HepG2 (cell line): ENCODE results near the gene SVOP. TPM values are rescaled to one million over a fixed set of nuclear protein-coding genes. Genes with fewer than 3 reads are reported as not detected.
"Not testable (repeated sequence)": the region's sequence is repeated elsewhere in the genome, so short reads cannot be mapped to it uniquely, and the experiment has no call there.

Experiments used
- ATAC-seq: fragments of 200-7000 bp; cut with Tn5 transposase; 3 replicates; pipeline ENCODE4 v1.9.1; 2020; ENCODE audit warnings: mild to moderate bottlenecking, moderate library complexity
- BruUV-seq: library from RNA; stranded (reverse); fragments of 400-500 nt; replicated peaks from 2 replicates; lab custom pipeline; 2021; lab: Mats Ljungman, UMichigan
- CTCF ChIA-PET: fragments of 300-600 bp; formaldehyde crosslinking; extraction: SDS; loops from one replicate; lab custom pipeline; 2021; ENCODE audit warnings: low total read pairs, inconsistent platforms, low intra/inter-chr PET ratio; lab: Yijun Ruan, JAX
- POLR2A ChIA-PET: fragments of 350-600 bp; sonication (Branson Sonifier 250); formaldehyde crosslinking; loops from one replicate; lab custom pipeline; 2020; ENCODE audit warnings: antibody characterized with exemption, inconsistent platforms; lab: Yijun Ruan, JAX
- DNase-seq: peaks from one replicate; pipeline ENCODE4 v3.0.0-alpha.2; 2015; ENCODE audit warnings: low spot score
- FAIRE-seq: peaks from 3 replicates; lab custom pipeline; 2011; peaks lifted over from hg19 to GRCh38; lab: Jason Lieb, UNC
- H2AFZ ChIP-seq: one replicate; pipeline ENCODE4 v1.6.1; 2011; ENCODE audit warnings: low read length, inconsistent platforms
- H3K27ac ChIP-seq: fragments of 300-600 bp; 3 replicates; pipeline ENCODE4 v1.8.0; 2011; ENCODE audit warnings: mixed run types, mild to moderate bottlenecking, mixed read lengths, low read length, inconsistent platforms; ENCODE audit not compliant: insufficient read depth; ENCODE audit errors: extremely low read length
- H3K27me3 ChIP-seq, 2 experiments: fragments of 200-600 bp in 1 of 2; 2 replicates in 1 of 2; 3 replicates in 1 of 2; pipeline versions ENCODE4 v1.6.0 to v1.8.0; 2011; ENCODE audit warnings: low read length in 2 of 2, mild to moderate bottlenecking in 2 of 2, moderate library complexity in 2 of 2, inconsistent platforms in 1 of 2; ENCODE audit not compliant: insufficient read depth in 2 of 2, control insufficient read depth in 1 of 2
- H3K36me3 ChIP-seq, 2 experiments: fragments of 200-600 bp in 1 of 2; replicated peaks in 1 of 2; 2 replicates in 1 of 2; 3 replicates in 1 of 2; pipeline versions ENCODE4 v1.5.1 to v1.8.0; 2011; ENCODE audit warnings: low read length in 2 of 2, inconsistent platforms in 1 of 2; ENCODE audit not compliant: insufficient read depth in 2 of 2, control insufficient read depth in 1 of 2
- H3K4me1 ChIP-seq: 2 replicates; pipeline ENCODE4 v1.5.1; 2012; ENCODE audit warnings: low read length, inconsistent platforms; ENCODE audit not compliant: insufficient read depth
- H3K4me2 ChIP-seq: 2 replicates; pipeline ENCODE4 v1.6.0; 2011; ENCODE audit warnings: low read depth, low read length, inconsistent platforms
- H3K4me3 ChIP-seq, 3 experiments: fragments of 200-600 bp in 1 of 3; sonication (generic), shearing (Covaris generic) in 1 of 3; replicated peaks in 1 of 3; 2 replicates each; pipeline ENCODE4 v1.5.1; 2011 to 2016; ENCODE audit warnings: low read length in 3 of 3, inconsistent platforms in 2 of 3, low read depth in 2 of 3, mild to moderate bottlenecking in 2 of 3, control low read depth in 1 of 3, mixed read lengths in 1 of 3; ENCODE audit not compliant: insufficient read depth in 1 of 3
- H3K79me2 ChIP-seq: one replicate; pipeline ENCODE4 v1.6.1; 2011; ENCODE audit warnings: low read length, inconsistent platforms; ENCODE audit not compliant: insufficient read depth
- H3K9ac ChIP-seq: 2 replicates; pipeline ENCODE4 v1.6.0; 2011; ENCODE audit warnings: mild to moderate bottlenecking, low read depth, low read length, inconsistent platforms; ENCODE audit not compliant: insufficient read depth
- H3K9me3 ChIP-seq: 2 replicates; pipeline ENCODE4 v1.5.1; 2012; ENCODE audit warnings: mild to moderate bottlenecking, low read length
- H4K20me1 ChIP-seq: 2 replicates; pipeline ENCODE4 v1.6.0; 2011; ENCODE audit warnings: inconsistent platforms, mild to moderate bottlenecking, low read length, moderate library complexity; ENCODE audit not compliant: insufficient read depth
- HES4 ChIP-seq: sonication (generic); formaldehyde crosslinking; IDR thresholded peaks from 2 replicates; pipeline ENCODE4 v1.9.0; 2021; ENCODE audit warnings: mild to moderate bottlenecking, missing genetic modification reagents, borderline replicate concordance
- SNRNP70 ChIP-seq: fragments of 200-400 bp; formaldehyde crosslinking; IDR thresholded peaks from 2 replicates; pipeline ENCODE4 v1.6.1; 2017; ENCODE audit warnings: mild to moderate bottlenecking, low read depth, low read length, moderate library complexity
- ZNF558 ChIP-seq: sonication (generic); formaldehyde crosslinking; IDR thresholded peaks from 2 replicates; pipeline ENCODE4 v1.9.0; 2022; ENCODE audit warnings: mild to moderate bottlenecking, missing genetic modification reagents, borderline replicate concordance
- WGBS: methylation state at CpG from one replicate; pipeline ENCODE4 v1.1.6; 2017; ENCODE audit warnings: low lambda C conversion rate; 5-methylcytosine and 5-hydroxymethylcytosine counted together
- in situ Hi-C: cut with HindIII; loops from 2 replicates; pipeline ENCODE4 v1.10.0; 2017; ENCODE audit warnings: low pct_unique_long_range_greater_than_20kb; ENCODE audit not compliant: extremely low pct_ligation_motif_present
- intact Hi-C: fragments of 100-400 bp; cut with micrococcal nuclease; formaldehyde crosslinking; loops from one replicate; pipeline ENCODE4 v1.10.0; 2022; ENCODE audit not compliant: unreplicated experiment
- polyA plus RNA-seq, 8 experiments: library from polyadenylated mRNA; depleted of rRNA in 3 of 8; stranded (reverse) in 7 of 8; unstranded in 1 of 8; fragments of >200 nt; fragmentation: Illumina TruSeq in 4 of 8; extraction: Trizol in 4 of 8; gene quantifications; 2 replicates each; pipeline versions ENCODE4 v1.2.1 to v1.2.3, GENCODE V29; 2011 to 2016; ENCODE audit warnings: low read depth in 4 of 8, missing spikeins in 1 of 8, mixed read lengths in 1 of 8; ENCODE audit not compliant: insufficient read depth in 1 of 8
- total RNA-seq, 5 experiments: library from RNA; depleted of rRNA; stranded (reverse); fragments of >200 nt; fragmentation: Illumina TruSeq; extraction: Trizol; gene quantifications; 2 replicates each; pipeline ENCODE4 v1.2.3, GENCODE V29; 2016; ENCODE audit warnings: low read depth in 1 of 5

The SVOP gene
- total and polyA plus RNA-seq, 2 of the 13 experiments (the other 11 are each of a cell fraction or from before 2014, with no cell fraction given): not detected

DNA sequence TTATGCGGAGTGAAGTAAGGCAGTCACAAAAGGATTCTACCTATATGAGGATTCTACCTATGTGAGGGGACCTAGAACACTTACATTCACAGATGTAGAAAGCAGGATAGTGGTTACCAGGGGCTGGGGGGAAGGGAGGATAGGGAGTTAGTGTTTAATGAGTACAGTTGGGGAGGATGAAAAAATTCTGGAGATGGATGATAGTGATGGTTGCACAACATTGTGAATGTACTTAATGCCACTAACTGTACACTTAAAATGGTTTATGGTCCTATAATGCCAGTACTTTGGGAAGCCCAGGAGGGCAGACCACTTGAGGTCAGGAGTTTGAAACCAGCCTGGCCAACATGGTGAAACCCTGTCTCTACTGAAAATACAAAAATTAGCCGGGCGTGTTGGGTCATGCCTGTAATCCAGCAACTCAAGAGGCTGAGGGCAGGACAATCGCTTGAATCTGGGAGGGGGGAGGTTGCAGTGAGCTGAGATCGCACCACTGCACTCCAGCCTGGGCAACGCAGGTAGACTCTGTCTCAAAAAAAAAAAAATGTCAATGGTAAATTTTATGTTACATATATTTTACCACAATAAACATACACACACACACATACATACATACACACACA is 25.4 kb downstream of the SVOP start:
- intact Hi-C loops: no loop called here
- Histone ChIP-seq H3K9ac (no peak overlapping the region), H3K27me3 (peaks cover 0 to 8% of the 10 kb centered on the region in 2 experiments; a peak in 1 of 5 replicates), H3K4me2 (no peak overlapping the region), H2AFZ (no peak overlapping the region), H3K36me3 (no peaks in the 10 kb centered on the region), H3K27ac (no peak overlapping the region), H3K4me1 (no peaks in the 10 kb centered on the region), H4K20me1 (no peaks in the 10 kb centered on the region), H3K79me2 (no peaks in the 10 kb centered on the region), H3K4me3 (no peak overlapping the region), H3K9me3 (no peaks in the 10 kb centered on the region)
- in situ Hi-C loops: no loop called here
- no TSS peak for BruUV-seq
- POLR2A ChIA-PET: no interaction called here
- CTCF ChIA-PET: no interaction called here
- no peak for FAIRE-seq
- 71% methylated on average over 6 of the region's 6 CpGs for WGBS
- no peak for ATAC-seq
- TF ChIP-seq HES4 (no peak), SNRNP70 (no peak), ZNF558 (CRISPR knock-in tag) (no peak)
- no peak for DNase-seq

DNA sequence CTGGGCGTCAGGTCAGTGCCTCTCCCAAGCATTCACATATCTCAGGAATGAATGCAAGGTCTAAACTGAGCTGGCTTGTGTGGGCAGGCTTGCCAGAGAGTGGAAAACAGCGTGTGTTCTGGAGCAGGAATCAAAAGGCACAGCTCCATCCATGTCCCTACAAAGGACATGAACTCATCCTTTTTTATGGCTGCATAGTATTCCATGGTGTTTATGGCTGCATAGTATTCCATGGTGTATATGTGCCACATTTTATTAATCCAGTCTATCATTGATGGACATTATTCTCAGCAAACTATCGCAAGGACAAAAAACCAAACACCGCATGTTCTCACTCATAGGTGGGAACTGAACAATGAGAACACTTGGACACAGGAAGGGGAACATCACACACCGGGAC is 30.8 kb downstream of the SVOP start:
- H3K27ac ChIP-seq, H3K27me3 ChIP-seq, ATAC-seq, POLR2A ChIA-PET, H3K9ac ChIP-seq, H3K79me2 ChIP-seq, H4K20me1 ChIP-seq, H3K4me1 ChIP-seq, DNase-seq, H3K9me3 ChIP-seq, H2AFZ ChIP-seq, in situ Hi-C loops, H3K4me2 ChIP-seq, intact Hi-C loops, BruUV-seq, H3K4me3 ChIP-seq, FAIRE-seq, H3K36me3 ChIP-seq, CTCF ChIA-PET: not testable (repeated sequence)
- 32% methylated on average over 5 of the region's 5 CpGs for whole genome bisulfite sequencing
